GM12864 (cell line): ENCODE measurements around the gene ZC3H13.

ENCODE experiments used
- DNase-seq: peaks from one replicate; pipeline ENCODE4 v3.0.0-alpha.2; 2011; ENCODE audit warnings: low read depth
- H3K4me3 ChIP-seq: 2 replicates; pipeline ENCODE4 v1.5.1; 2011; ENCODE audit warnings: mild to moderate bottlenecking, low read depth, low read length, control low read depth
- TF ChIP-seq, protein P1 (sequence below): IDR thresholded peaks from 2 replicates; pipeline ENCODE4 v1.5.1; 2011; ENCODE audit warnings: low read depth, mild to moderate bottlenecking, moderate library complexity, low read length, control low read depth, inconsistent platforms; ENCODE audit errors: missing control alignments

Gene ZC3H13

DNA sequence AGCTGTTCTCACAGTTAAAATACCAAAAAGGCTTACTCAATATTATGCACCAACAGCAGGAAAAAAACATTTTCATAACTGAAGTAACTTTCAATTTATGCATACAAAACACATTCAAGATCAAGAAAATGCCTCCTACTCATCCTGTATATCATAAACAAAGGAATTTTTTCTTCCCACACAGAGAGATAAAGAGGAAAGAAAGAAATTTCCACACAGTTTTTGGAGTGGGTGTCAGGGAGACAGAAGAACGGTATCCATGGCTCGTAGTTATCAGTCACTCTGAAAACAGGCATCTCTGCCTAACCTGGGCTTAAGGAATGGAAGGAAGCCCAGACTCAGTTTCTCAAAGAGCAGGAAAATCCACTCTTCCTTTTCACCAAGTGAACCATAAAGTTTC lies 108.6 kb downstream of the ZC3H13 start:
- H3K4me3 ChIP-seq = no peak overlapping the region
- TF ChIP-seq, protein P1, sequence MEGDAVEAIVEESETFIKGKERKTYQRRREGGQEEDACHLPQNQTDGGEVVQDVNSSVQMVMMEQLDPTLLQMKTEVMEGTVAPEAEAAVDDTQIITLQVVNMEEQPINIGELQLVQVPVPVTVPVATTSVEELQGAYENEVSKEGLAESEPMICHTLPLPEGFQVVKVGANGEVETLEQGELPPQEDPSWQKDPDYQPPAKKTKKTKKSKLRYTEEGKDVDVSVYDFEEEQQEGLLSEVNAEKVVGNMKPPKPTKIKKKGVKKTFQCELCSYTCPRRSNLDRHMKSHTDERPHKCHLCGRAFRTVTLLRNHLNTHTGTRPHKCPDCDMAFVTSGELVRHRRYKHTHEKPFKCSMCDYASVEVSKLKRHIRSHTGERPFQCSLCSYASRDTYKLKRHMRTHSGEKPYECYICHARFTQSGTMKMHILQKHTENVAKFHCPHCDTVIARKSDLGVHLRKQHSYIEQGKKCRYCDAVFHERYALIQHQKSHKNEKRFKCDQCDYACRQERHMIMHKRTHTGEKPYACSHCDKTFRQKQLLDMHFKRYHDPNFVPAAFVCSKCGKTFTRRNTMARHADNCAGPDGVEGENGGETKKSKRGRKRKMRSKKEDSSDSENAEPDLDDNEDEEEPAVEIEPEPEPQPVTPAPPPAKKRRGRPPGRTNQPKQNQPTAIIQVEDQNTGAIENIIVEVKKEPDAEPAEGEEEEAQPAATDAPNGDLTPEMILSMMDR = no peak
- no peak for DNase-seq

DNA sequence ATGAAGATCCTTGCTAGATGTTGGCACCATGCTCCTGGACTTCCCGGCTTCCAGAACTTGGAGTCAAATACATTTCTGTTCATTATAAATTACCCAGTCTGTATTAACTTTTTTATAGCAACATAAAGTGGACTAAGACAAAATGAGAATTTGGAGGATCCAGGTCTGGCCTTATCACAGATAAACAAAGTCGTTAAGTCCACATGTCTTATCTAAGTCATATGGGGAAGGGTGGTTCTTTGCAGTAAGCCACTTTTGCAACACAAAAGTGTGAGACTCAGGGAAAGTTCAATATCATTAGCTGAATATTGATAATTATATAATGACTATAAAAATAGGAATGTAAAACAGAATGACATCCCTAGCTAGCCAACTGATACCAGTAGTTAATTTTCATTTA lies 109.4 kb downstream of the ZC3H13 start:
- TF ChIP-seq, protein P1 = no peak
- DNase-seq = no peak
- H3K4me3 ChIP-seq = no peak overlapping the region

DNA sequence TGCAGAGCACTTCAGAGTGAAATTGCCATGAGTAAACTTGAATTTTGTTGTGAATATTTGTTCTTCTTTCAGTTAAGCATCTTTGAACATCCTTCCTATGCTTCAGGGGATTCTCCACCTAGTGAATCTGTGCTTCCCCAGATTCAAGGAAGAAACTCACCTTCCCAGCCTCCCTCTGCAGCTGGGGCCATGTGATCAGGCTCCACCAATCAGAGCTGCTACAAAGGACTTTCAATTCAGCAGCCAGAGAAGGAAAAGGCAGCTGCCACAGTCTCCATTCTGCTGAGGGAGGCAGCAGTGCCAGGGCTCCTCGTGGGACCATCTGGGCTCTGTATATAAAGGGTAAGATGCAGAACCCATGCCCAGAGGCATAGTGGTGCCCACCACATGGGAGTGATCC lies 111.3 kb downstream of the ZC3H13 start:
- TF ChIP-seq, protein P1 = no peak
- no peak for DNase-seq
- no peak overlapping the region for H3K4me3 ChIP-seq

DNA sequence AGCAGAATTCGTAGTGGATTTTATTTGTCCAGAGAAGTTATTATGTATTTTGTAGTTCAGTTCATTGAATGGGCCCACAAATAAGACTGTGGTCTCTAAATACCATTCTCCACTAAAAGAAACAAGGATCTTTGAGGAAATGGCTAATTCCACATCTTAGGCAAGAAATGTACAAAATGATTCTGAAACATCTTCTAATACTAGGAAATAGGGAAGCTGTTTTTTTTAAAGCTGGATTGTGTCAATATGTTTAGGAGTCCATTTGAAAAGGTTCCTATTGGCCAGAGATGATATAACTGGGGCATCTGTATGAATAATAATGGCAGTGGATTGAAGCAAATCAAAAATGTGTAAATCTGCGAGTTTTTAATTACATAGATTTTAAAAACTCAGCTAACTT lies 112.5 kb downstream of the ZC3H13 start:
- no peak overlapping the region for H3K4me3 ChIP-seq
- TF ChIP-seq, protein P1 = no peak
- DNase-seq = no peak

DNA sequence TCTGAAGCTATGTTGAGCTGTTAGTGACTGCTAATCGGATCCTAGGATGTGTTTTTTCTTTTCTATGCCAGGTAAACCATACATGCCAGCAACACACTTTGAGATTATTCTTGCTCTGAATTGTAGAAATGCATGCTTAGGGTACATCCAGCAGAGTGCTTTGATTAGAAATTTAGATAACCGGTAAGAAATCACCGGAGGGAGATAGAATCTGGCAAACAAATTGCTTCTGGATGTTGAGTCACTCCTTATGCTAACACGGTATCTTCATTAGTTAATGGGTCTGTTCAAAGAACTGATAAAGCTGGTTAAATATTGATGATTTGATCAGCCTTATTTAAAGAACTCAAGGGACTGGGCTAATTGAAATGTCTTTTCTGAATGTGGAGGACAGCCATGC lies 115.9 kb downstream of the ZC3H13 start:
- TF ChIP-seq, protein P1 = no peak
- no peak for DNase-seq
- H3K4me3 ChIP-seq = no peak overlapping the region

DNA sequence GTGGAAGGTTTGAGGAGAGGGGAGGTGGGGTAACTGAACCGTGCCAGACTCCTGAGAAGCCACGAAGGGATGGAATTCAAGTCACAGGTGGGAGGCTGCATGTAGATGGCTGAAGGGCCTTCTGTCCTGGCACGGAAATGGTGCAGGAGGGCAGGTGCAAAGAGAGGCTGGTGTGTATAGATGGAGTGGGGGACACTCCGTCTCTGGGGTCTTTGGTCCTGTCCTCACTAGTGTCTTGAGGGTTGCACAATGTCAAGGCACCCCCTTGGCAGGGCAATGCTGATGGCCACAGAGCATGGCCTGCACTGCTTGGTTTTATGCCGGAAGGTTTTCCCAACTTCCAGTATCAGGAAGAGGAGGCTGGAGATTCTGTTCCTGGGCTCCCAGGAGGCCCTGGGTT lies 118.3 kb downstream of the ZC3H13 start:
- H3K4me3 ChIP-seq = no peak overlapping the region
- TF ChIP-seq, protein P1 = no peak

DNA sequence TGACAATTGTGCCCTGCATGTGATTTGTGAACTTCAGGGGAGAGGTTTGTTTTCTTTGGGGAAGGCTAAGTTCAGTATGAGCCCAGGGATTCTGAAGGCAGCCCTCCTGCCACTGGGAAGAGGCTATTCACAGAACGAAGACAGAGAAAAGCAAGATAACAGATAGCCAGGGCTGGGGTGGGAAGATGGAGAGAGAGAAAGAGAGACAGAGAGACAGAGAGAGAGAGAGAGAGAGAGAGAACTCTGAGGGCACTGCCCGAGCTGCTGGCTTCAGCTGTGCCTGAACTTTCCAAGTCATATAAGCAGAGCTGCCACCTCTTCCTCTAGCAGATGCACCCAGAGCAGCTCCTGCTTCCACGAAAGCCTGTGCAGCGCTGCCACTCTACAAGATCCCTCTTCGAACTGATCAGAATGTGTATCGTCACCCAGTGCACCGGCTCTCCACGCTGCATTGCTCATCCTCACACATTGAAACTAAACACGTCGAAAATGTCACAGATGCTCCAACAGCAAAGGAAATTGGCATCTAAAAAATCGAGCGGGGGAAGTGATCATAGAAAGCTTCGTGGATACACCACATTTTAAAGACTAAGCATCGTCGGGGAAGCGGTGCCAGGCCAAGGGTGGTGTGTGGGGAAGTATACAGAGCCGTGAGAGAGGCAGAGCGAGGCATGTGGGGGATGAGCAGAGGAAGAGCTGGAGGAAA lies 119.2 kb downstream of the ZC3H13 start:
- H3K4me3 ChIP-seq = no peak overlapping the region
- TF ChIP-seq, protein P1 = no peak
- DNase-seq = no peak

More for the DNA sequence above, 118.3 kb downstream of the ZC3H13 start:
- DNase-seq = no peak
